Mucosa of stomach (tissue), 1 donor: Measurements from ENCODE around the gene MSRB1.
"Not testable (repeated sequence)": the region's sequence is repeated elsewhere in the genome, so short reads cannot be mapped to it uniquely, and the experiment has no call there.

ENCODE experiments used
- H3K27me3 ChIP-seq: one replicate; pipeline ENCODE4 v1.7.0; 2013; ENCODE audit warnings: mild to moderate bottlenecking, low read length; ENCODE audit not compliant: control insufficient read depth, insufficient read depth
- H3K36me3 ChIP-seq: one replicate; pipeline ENCODE4 v1.7.0; 2013; ENCODE audit warnings: low read length; ENCODE audit not compliant: control insufficient read depth, insufficient read depth
- H3K4me1 ChIP-seq: one replicate; pipeline ENCODE4 v1.7.0; 2013; ENCODE audit warnings: mild to moderate bottlenecking, low read length; ENCODE audit not compliant: control insufficient read depth, insufficient read depth
- H3K4me3 ChIP-seq: one replicate; pipeline ENCODE4 v1.7.0; 2013; ENCODE audit warnings: low read length
- H3K9ac ChIP-seq: one replicate; pipeline ENCODE4 v1.7.0; 2013; ENCODE audit warnings: mild to moderate bottlenecking, low read length, moderate library complexity
- H3K9me3 ChIP-seq: one replicate; pipeline ENCODE4 v1.7.0; 2013; ENCODE audit warnings: mild to moderate bottlenecking, low read length, moderate library complexity; ENCODE audit not compliant: control insufficient read depth
- donor health status: Pancreatic carcinoma.

MSRB1 gene

DNA sequence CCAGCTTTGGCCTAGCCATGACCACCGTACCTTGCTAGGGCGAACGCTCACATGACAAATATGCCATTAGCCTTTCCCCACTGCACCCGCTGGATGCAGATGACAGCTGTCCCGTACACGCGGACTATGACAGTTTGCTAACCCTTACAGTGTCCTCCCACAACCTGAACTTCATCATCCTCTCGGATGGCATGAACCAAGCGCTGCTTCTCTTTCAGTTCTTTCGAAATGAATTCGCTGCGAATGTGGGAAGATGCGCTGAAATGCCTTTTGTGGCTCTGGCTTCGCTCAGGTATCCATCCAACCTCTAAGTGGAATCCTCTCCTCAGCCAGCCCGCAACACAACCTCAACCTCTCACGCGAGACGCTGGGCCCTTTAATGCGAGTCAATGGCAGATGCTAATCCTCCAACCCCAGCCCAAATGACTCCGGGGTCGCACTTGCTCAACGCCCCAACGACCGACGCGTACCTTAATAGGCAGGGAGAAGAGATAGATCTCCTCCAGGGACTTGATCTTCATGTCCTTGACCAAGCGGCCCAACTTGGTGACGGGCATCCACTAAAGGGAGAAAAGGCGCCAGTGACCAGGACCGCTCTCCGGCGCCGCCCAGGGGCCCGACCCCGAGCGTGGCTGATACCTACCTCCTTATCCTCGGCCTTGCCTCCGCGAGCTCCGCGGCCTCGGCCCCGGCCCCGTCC lies 21.0 kb upstream of the MSRB1 start:
- Histone ChIP-seq H3K9ac (peak overlapping the region; percentile 92), H3K4me3 (peak overlapping the region; percentile 53), H3K27me3 (no peaks in the 10 kb centered on the region), H3K36me3 (peaks cover 13% of the 10 kb centered on the region), H3K9me3 (no peaks in the 10 kb centered on the region), H3K4me1 (peaks cover 17% of the 10 kb centered on the region)

DNA sequence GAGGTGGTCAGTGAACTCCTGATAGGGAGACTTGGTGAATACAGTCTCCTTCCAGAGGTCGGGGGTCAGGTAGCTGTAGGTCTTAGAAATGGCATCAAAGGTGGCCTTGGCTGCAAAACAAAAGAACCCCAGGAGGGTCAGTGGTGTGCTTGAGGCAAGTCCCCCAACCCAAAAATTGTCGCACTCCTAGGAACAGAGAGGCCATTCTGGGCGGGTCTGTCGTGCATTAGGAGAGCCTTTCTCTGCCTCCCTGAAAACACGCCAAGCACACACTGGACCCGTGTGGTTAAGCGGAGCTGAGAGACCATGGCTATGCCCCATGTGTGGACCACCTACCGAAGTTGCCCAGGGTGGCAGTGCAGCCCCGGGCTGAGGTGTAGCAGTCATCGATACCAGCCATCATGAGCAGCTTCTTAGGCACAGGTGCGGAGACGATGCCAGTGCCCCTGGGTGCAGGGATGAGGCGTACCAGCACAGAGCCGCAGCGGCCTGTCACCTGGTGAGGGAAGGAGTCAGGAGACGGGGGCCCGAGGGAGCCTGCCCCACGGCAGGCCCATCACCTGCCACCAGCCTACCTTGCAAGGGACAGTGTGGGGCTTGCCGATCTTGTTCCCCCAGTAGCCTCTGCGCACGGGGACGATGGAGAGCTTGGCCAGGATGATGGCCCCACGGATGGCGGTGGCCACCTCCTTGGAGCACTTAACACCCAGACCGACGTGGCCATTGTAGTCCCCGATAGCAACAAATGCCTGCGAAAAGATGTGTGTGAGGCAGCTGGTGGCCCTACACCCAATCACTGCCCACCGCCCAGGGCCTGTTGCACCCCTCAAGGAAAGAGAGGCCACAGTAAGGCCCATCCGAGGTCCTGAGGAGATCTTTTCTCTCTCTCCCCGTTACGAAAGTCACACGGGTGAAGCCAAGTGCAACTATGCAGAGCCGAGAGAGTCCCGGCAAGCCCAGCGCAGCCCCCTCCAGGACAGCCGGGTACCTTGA lies 19.5 kb upstream of the MSRB1 start:
- not testable (repeated sequence) for H3K4me3 ChIP-seq, H3K9ac ChIP-seq, H3K27me3 ChIP-seq, H3K9me3 ChIP-seq
- H3K36me3 ChIP-seq = peaks cover 13% of the 10 kb centered on the region
- peaks cover 21% of the 10 kb centered on the region for H3K4me1 ChIP-seq

DNA sequence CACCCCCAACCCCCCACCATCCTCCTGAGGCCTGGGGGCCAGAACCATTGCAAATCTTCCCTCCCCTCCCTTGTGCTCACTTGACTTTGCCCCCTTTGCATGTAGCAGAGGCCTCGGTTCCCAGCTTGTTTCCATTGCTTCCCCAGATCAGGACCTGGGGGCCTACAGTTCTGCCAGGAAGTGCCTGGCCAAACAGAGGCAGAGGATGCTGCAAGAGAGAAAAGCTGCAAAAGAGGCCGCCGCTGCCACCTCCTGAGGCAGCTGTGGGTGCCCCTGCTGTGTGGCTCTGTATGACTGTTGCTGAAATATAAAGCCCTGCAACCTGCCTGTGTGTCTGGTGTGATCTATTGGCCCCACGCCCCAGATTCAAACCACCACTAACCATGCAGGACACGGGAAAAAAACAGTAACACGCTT lies 18.7 kb upstream of the MSRB1 start:
- H3K27me3 ChIP-seq = no peaks in the 10 kb centered on the region
- H3K9me3 ChIP-seq = no peaks in the 10 kb centered on the region
- peaks cover 13% of the 10 kb centered on the region for H3K36me3 ChIP-seq
- no peak overlapping the region for H3K4me3 ChIP-seq
- H3K4me1 ChIP-seq = peaks cover 21% of the 10 kb centered on the region
- H3K9ac ChIP-seq = no peak overlapping the region

DNA sequence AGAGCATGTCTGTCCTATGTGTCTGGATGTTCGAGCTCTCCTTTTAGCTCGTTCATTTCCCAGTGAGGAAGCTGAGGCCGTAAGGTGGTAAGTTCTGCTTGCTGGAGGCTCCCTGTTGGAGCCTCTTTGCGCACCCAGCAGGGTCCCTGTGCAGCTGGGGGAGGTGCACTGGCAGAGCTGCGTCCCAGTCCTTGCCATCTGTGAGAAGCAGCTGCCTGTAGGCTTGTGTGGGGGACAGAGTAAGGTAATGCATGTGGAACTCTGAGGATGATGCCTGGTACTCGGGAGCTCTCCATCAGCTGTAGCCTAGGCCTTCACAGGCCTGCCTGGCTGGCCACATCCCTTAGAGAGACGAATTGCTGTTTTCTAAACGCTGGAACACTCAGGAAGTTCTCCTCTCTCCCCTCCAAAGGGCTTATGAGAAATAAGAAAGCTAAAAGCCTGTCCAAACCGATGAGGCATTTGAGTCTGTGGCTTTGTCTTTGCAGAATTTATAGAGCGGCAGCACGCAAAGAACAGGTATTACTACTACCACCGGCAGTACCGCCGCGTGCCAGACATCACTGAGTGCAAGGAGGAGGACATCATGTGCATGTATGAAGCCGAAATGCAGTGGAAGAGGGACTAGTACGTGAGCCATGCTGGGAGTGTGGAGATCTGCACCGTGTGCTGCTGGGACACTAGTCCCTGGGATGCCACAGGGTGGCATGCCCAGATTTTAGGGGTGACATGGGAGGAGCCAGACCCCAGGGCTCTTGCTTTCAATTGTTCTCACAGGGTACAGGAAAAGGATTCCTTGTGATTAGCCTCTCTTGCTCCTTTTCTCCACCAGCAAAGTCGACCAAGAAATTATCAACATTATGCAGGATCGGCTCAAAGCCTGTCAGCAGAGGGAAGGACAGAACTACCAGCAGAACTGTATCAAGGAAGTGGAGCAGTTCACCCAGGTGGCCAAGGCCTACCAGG lies 17.9 kb upstream of the MSRB1 start:
- H3K9ac ChIP-seq = no peak overlapping the region
- peaks cover 13% of the 10 kb centered on the region for H3K36me3 ChIP-seq
- H3K27me3 ChIP-seq = no peaks in the 10 kb centered on the region
- peaks cover 21% of the 10 kb centered on the region for H3K4me1 ChIP-seq
- no peak overlapping the region for H3K4me3 ChIP-seq
- no peaks in the 10 kb centered on the region for H3K9me3 ChIP-seq

DNA sequence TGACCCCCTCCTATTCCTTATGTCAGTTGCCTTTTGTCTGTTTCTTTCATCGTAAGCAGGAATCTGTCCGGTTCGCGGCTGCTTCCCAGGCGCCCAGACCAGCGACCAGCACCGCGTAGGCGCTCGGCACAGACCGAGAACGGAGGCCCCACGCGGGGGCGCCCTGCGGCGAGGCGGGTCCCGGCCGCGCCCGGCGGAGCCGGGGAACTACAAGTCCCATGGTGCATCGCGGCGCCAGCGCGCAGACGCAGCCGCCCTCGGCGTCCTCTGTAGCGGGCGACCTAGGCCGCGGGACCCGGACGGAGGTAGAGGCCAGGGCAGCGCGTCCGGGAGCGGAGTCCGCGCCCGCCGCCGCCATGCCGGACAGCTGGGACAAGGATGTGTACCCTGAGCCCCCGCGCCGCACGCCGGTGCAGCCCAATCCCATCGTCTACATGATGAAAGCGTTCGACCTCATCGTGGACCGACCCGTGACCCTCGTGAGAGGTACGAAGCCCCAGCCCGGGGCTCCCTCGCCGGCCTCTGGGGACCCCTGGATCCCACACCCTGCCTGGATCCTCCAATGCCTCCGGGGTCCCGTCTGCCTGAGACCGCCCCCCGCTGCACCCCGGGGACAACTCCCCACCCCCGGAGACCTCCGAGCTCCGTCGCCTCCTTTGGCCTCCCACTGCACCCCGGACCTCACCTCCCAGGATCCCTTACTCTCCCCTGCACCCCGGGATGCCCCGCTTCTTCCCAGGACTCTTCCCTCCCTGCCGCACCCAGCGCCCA lies 16.5 kb upstream of the MSRB1 start, which contains the start of gene NDUFB10:
NDUFB10 (plus strand) TSS at position 270 of the 771 bp plus-strand sequence; CDS start at position 357, 87 bp downstream.
- H3K4me3 ChIP-seq = peak within 1 kb of the TSS; percentile 74
- H3K4me1 ChIP-seq = peaks cover 16% of the 10 kb centered on the region
- H3K9me3 ChIP-seq = no peaks in the 10 kb centered on the region

DNA sequence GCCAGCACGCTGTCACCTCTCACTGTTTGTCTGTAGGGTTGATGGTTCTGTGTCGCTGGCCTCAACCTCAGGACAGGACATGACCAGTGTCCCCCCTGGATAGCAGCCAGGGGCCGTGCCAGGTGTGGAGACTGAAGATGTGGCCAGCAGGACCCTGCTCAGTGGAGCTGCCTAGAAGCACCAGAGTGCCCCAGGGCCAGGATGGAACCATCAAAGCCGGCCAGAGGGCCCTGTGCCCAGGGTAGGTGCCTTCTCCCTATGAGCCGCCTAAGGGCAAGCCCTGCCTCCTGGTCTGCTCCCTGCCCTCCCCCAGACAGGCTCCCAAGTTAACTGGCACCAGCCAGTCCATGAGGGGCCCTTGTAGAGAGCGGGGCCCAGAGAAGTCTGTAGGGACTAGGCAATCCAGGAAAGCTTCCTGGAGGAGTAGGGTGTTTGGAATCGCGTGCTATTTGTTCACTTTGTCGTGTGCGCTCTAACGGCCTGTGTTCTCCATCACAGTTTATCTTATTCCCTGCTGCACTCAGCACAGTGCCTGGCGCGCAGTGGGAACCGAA lies 15.8 kb upstream of the MSRB1 start:
- peaks cover 16% of the 10 kb centered on the region for H3K4me1 ChIP-seq
- no peak overlapping the region for H3K4me3 ChIP-seq
- peaks cover 13% of the 10 kb centered on the region for H3K36me3 ChIP-seq
- no peak overlapping the region for H3K9ac ChIP-seq
- no peaks in the 10 kb centered on the region for H3K27me3 ChIP-seq
- H3K9me3 ChIP-seq = no peaks in the 10 kb centered on the region

More for the DNA sequence above, 16.5 kb upstream of the MSRB1 start, which contains the start of gene NDUFB10:
- no peaks in the 10 kb centered on the region for H3K27me3 ChIP-seq
- H3K36me3 ChIP-seq = peaks cover 13% of the 10 kb centered on the region
- H3K9ac ChIP-seq = peak within 1 kb of the TSS; percentile 87

DNA sequence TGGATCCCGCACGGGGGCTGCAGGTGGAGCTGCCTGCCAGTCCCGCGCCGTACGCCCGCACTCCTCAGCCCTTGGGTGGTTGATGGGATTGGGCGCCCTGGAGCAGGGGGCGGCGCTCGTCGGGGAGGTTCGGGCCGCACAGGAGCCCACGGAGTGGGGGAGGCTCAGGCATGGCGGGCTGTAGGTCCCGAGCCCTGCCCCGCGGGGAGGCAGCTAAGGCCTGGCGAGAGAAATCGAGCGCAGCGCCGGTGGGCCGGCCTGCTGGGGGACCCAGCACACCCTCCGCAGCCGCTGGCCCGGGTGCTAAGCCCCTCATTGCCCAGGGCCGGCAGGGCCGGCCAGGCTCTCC lies 15.1 kb upstream of the MSRB1 start:
- not testable (repeated sequence) for H3K4me3 ChIP-seq, H3K9me3 ChIP-seq, H3K9ac ChIP-seq, H3K27me3 ChIP-seq
- peaks cover 13% of the 10 kb centered on the region for H3K36me3 ChIP-seq
- peaks cover 16% of the 10 kb centered on the region for H3K4me1 ChIP-seq

DNA sequence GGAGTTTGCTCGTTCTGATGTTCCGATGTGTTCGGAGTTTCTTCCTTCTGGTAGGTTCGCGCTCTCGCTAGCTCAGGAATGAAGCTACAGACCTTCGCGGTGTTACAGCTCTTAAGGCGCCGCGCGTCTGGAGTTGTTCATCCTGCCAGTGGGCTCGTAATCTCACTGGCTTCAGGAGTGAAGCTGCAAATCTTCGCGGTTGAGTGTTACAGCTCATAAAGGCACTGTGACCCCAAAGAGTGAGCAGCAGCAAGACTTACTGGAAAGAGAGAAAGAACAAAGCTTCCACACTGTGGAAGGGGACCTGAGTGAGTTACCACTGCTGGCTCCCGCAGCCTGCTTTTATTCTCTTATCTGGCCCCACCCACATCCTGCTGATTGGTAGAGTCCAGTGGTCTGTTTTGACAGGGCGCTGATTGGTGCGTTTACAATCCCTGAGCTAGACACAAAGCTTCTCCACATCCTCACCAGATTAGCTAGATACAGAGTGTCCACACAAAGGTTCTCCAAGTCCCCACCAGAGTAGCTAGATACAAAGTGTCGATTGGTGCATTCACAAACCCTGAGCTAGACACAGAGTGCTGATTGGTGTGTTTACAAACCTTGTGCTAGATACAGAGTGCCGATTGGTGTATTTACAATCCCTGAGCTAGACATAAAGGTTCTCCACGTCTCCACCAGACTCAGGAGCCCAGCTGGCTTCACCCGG lies 14.6 kb upstream of the MSRB1 start:
- H3K9me3 ChIP-seq, H3K9ac ChIP-seq, H3K36me3 ChIP-seq, H3K4me3 ChIP-seq, H3K27me3 ChIP-seq: not testable (repeated sequence)
- peaks cover 16% of the 10 kb centered on the region for H3K4me1 ChIP-seq

DNA sequence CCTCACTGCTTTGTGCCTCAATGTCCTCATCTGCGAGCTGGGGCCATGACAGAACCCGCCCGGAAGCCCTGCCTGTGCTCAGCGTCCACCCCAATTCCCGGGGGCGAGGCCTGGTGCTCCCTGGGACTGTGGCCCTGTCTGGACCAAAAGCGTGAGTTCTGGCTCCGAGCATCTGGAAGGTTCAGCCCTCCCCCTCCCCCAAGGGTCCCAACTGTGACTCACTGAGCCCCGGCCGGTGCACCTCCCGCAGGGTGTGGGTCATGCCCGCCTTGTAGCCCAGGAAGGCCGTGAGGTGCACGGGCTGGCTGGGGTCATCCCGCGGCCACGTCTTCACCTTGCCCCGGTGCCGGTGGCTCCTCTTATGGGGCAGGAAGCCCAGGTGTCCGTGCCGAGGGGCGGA lies 10.7 kb upstream of the MSRB1 start:
- Histone ChIP-seq H3K9ac (no peak overlapping the region), H3K4me1 (peaks cover 1% of the 10 kb centered on the region), H3K4me3 (no peak overlapping the region), H3K9me3 (no peaks in the 10 kb centered on the region), H3K27me3 (no peaks in the 10 kb centered on the region), H3K36me3 (no peaks in the 10 kb centered on the region)

DNA sequence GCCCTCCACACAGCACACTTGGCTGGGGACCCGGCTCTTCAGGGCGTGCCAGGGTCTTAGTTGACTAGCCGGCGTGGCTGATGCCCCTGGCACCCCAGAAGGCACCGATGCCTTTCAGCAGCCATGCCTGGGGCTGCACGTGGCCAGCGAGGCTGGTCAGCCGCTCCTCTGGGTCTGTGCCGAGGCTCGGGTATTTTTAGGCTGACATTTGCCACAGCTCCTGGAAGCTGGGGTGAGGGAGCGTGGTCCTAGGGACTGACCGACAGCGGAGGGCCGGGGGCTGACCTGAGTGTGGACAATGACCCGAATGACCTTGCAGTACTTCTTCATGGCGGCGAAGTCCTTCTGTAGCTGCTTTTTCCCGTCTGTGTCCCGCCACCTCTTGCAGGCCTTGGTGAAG lies 7.6 kb upstream of the MSRB1 start:
- Histone ChIP-seq H3K4me3 (no peak overlapping the region), H3K36me3 (no peaks in the 10 kb centered on the region), H3K27me3 (no peaks in the 10 kb centered on the region), H3K4me1 (no peaks in the 10 kb centered on the region), H3K9ac (no peak overlapping the region), H3K9me3 (no peaks in the 10 kb centered on the region)
